IMR-90 (cell line): Measurements from ENCODE around the gene EPHA2. TPM values are rescaled to one million over a fixed set of nuclear protein-coding genes. Genes with fewer than 3 reads are reported as not detected.

Experiments used
- ATAC-seq: fragments of 200-7000 bp; cut with Tn5 transposase; 2 replicates; pipeline ENCODE4 v1.9.1; 2020; ENCODE audit warnings: low read depth, mild to moderate bottlenecking, moderate library complexity
- BruUV-seq: library from RNA; stranded (reverse); fragments of 400-500 nt; replicated peaks from 2 replicates; lab custom pipeline; 2021; lab: Mats Ljungman, UMichigan
- CTCF ChIA-PET: fragments of 300-600 bp; formaldehyde crosslinking; extraction: SDS; loops from one replicate; lab custom pipeline; 2021; ENCODE audit warnings: antibody characterized with exemption; lab: Yijun Ruan, JAX
- POLR2A ChIA-PET: fragments of 300-600 bp; sonication (Branson Sonifier 250); formaldehyde crosslinking; loops from one replicate; lab custom pipeline; 2022; ENCODE audit warnings: antibody characterized with exemption; ENCODE audit not compliant: unreplicated experiment; lab: Charles Lee
- DNase-seq: peaks from one replicate; pipeline ENCODE4 v3.0.0; 2013
- H2AFZ ChIP-seq: replicated peaks from 2 replicates; pipeline ENCODE3; 2013; ENCODE audit warnings: low read length, mild to moderate bottlenecking; ENCODE audit not compliant: poor library complexity
- H2AK5ac ChIP-seq: 2 replicates; pipeline ENCODE4 v1.6.1; 2013; ENCODE audit warnings: low read depth, low read length, inconsistent platforms
- H2AK9ac ChIP-seq: replicated peaks from 2 replicates; pipeline ENCODE3; 2013; ENCODE audit warnings: mild to moderate bottlenecking, low read depth, low read length, moderate library complexity; ENCODE audit not compliant: poor library complexity
- H2BK120ac ChIP-seq: 2 replicates; pipeline ENCODE4 v1.6.1; 2013; ENCODE audit warnings: low read depth, low read length, inconsistent platforms
- H2BK15ac ChIP-seq: 3 replicates; pipeline ENCODE4 v1.6.1; 2013; ENCODE audit warnings: low read depth, low read length, inconsistent platforms
- H2BK20ac ChIP-seq: 2 replicates; pipeline ENCODE4 v1.6.1; 2013; ENCODE audit warnings: low read depth, mild to moderate bottlenecking, inconsistent platforms, low read length, moderate library complexity
- H2BK5ac ChIP-seq: 2 replicates; pipeline ENCODE4 v1.6.1; 2013; ENCODE audit warnings: mild to moderate bottlenecking, low read depth, low read length, inconsistent platforms; ENCODE audit not compliant: poor library complexity, severe bottlenecking
- H3K14ac ChIP-seq: replicated peaks from 2 replicates; pipeline ENCODE4 v1.6.1; 2013; ENCODE audit warnings: low read depth, low read length, inconsistent platforms
- H3K18ac ChIP-seq: 2 replicates; pipeline ENCODE4 v1.6.1; 2013; ENCODE audit warnings: low read depth, low read length, control low read depth
- H3K23ac ChIP-seq: 2 replicates; pipeline ENCODE4 v1.6.1; 2013; ENCODE audit warnings: low read depth, low read length, inconsistent platforms
- H3K27ac ChIP-seq: 2 replicates; pipeline ENCODE4 v1.5.1; 2013; ENCODE audit warnings: mild to moderate bottlenecking, control low read depth, low read length; ENCODE audit not compliant: insufficient read depth
- H3K27me3 ChIP-seq: 2 replicates; pipeline ENCODE4 v1.6.1; 2013; ENCODE audit warnings: low read length; ENCODE audit not compliant: control insufficient read depth, insufficient read depth
- H3K36me3 ChIP-seq: 2 replicates; pipeline ENCODE4 v1.6.1; 2013; ENCODE audit warnings: low read length, mixed read lengths; ENCODE audit not compliant: control insufficient read depth, insufficient read depth
- H3K4ac ChIP-seq: 2 replicates; pipeline ENCODE4 v1.6.1; 2013; ENCODE audit warnings: low read depth, low read length, inconsistent platforms
- H3K4me1 ChIP-seq: 2 replicates; pipeline ENCODE4 v1.6.1; 2013; ENCODE audit warnings: low read length, mixed read lengths; ENCODE audit not compliant: control insufficient read depth, insufficient read depth
- H3K4me2 ChIP-seq: 2 replicates; pipeline ENCODE4 v1.6.1; 2013; ENCODE audit warnings: low read depth, mild to moderate bottlenecking, control low read depth, low read length, moderate library complexity
- H3K4me3 ChIP-seq: 2 replicates; pipeline ENCODE4 v1.5.1; 2013; ENCODE audit warnings: low read depth, mild to moderate bottlenecking, control low read depth, low read length, moderate library complexity; ENCODE audit not compliant: insufficient read depth
- H3K56ac ChIP-seq: 2 replicates; pipeline ENCODE4 v1.6.1; 2013; ENCODE audit warnings: low read length, inconsistent platforms; ENCODE audit not compliant: insufficient read depth; ENCODE audit errors: extremely low read depth
- H3K79me1 ChIP-seq, 2 experiments: 2 replicates each; pipeline ENCODE4 v1.6.1; 2013; ENCODE audit warnings: low read length in 2 of 2, inconsistent platforms in 1 of 2, low read depth in 1 of 2
- H3K9ac ChIP-seq: 2 replicates; pipeline ENCODE4 v1.6.1; 2013; ENCODE audit warnings: low read depth, low read length, control low read depth
- H3K9me1 ChIP-seq: 2 replicates; pipeline ENCODE4 v1.6.1; 2013; ENCODE audit warnings: low read length, inconsistent platforms; ENCODE audit not compliant: insufficient read depth
- H3K9me3 ChIP-seq: 2 replicates; pipeline ENCODE4 v1.6.1; 2013; ENCODE audit warnings: low read length; ENCODE audit not compliant: control insufficient read depth, insufficient read depth
- H4K20me1 ChIP-seq: 2 replicates; pipeline ENCODE4 v1.6.1; 2013; ENCODE audit warnings: low read length, inconsistent platforms; ENCODE audit not compliant: insufficient read depth
- H4K5ac ChIP-seq: 2 replicates; pipeline ENCODE4 v1.6.1; 2013; ENCODE audit warnings: mild to moderate bottlenecking, low read depth, low read length, control low read depth
- H4K8ac ChIP-seq, 2 experiments: 2 replicates each; pipeline ENCODE4 v1.6.1; 2013; ENCODE audit warnings: low read depth in 2 of 2, low read length in 2 of 2, control low read depth in 1 of 2, inconsistent platforms in 1 of 2
- H4K91ac ChIP-seq: 2 replicates; pipeline ENCODE4 v1.6.1; 2013; ENCODE audit warnings: low read depth, low read length, inconsistent platforms; ENCODE audit not compliant: insufficient read depth
- BHLHE40 ChIP-seq: fragments of 150-350 bp; IDR thresholded peaks from 2 replicates; pipeline ENCODE4 v1.6.1; 2016; ENCODE audit warnings: mild to moderate bottlenecking, low read depth, low read length
- FOS ChIP-seq: fragments of 150-350 bp; IDR thresholded peaks from 2 replicates; pipeline ENCODE4 v1.6.1; 2016; ENCODE audit warnings: low read depth, low read length
- MAFK ChIP-seq: IDR thresholded peaks from 2 replicates; pipeline ENCODE4 v1.6.1; 2012; ENCODE audit warnings: low read depth, low read length, improper control_type of control experiment
- NFE2L2 ChIP-seq: fragments of 150-350 bp; IDR thresholded peaks from 2 replicates; pipeline ENCODE4 v1.6.1; 2016; ENCODE audit warnings: low read depth, mild to moderate bottlenecking, low read length
- USF2 ChIP-seq: fragments of 150-350 bp; IDR thresholded peaks from 2 replicates; pipeline ENCODE4 v1.6.1; 2017; ENCODE audit warnings: mild to moderate bottlenecking, antibody characterized with exemption, low read length, low read depth
- whole genome bisulfite sequencing, 2 experiments: methylation state at CpG; one replicate each; pipeline versions ENCODE4 v1.1.5 to v1.1.7; 2013; ENCODE audit warnings: missing lambda C conversion rate in 2 of 2; ENCODE audit not compliant: insufficient read length in 1 of 2; ENCODE audit errors: extremely low coverage in 2 of 2; 5-methylcytosine and 5-hydroxymethylcytosine counted together
- dilution Hi-C: fragments of 300-500 bp; cut with HindIII; formaldehyde crosslinking; loops from one replicate; pipeline ENCODE4 v1.14.3; 2018; ENCODE audit warnings: low sequenced_read_pairs; ENCODE audit not compliant: unreplicated experiment
- in situ Hi-C: fragments of 300-500 bp; cut with MboI; formaldehyde crosslinking; loops from 3 replicates; pipeline ENCODE4 v1.14.3; 2019; ENCODE audit warnings: low sequenced_read_pairs, inconsistent platforms, mixed read lengths
- intact Hi-C: fragments of 100-400 bp; cut with micrococcal nuclease; formaldehyde crosslinking; loops from 2 replicates; pipeline ENCODE4 v1.10.0; 2022
- polyA plus RNA-seq, 3 experiments: library from polyadenylated mRNA; depleted of rRNA; stranded (reverse); fragments of >200 nt; gene quantifications; 2 replicates each; pipeline ENCODE4 v1.2.3, GENCODE V29; 2012; ENCODE audit warnings: low replicate concordance in 1 of 3
- total RNA-seq: library from RNA; depleted of rRNA; stranded (reverse); fragments of >200 nt; gene quantifications from 2 replicates; pipeline ENCODE4 v1.2.3, GENCODE V29; 2012

EPHA2 gene
- total and polyA plus RNA-seq, 2 of the 4 experiments (the other 2 are of a cell fraction): 24.0 to 72.6 TPM

DNA sequence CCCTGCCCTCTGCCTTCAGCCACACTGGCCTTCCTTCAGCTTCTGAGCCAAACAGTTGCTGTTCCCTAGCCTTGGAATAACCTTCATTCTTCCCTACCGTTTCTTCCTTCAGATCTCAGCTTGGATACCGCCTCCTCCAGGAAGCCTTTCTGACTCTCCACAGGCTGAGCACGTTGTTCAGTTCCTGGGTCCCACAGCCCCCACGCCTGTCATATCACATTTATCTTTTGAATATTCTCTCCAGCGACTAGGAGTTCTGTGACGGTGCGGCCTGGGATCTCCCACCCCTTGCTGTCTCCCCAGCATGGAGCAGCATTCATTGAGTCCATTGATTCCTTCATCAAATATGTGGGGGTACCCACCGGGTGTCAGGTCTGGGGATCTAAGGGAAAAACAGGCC lies 39.2 kb downstream of the EPHA2 start:
- Histone ChIP-seq H2BK20ac (no peak overlapping the region), H2AK5ac (0 out of 2 replicates have a peak overlapping the region, but pooled peaks have one; percentile 49), H2BK15ac (no peak overlapping the region), H3K18ac (no peak overlapping the region), H4K20me1 (peaks cover 3% of the 10 kb centered on the region; the same call in 1 of the 2 replicates), H2AFZ (no peak overlapping the region), H3K9me1 (peaks cover 4% of the 10 kb centered on the region), H3K4me1 (peaks cover 17% of the 10 kb centered on the region), H3K4ac (no peak overlapping the region), H3K56ac (no peak overlapping the region), H3K27ac (no peak overlapping the region), H3K79me1 (no peaks in the 10 kb centered on the region; a peak in 1 of 4 replicates), H2BK120ac (no peak overlapping the region), H3K4me2 (no peak overlapping the region), H3K9me3 (no peaks in the 10 kb centered on the region), H3K23ac (no peak overlapping the region), H3K36me3 (no peaks in the 10 kb centered on the region), H2BK5ac (no peak overlapping the region), H4K91ac (no peak overlapping the region), H3K4me3 (no peak overlapping the region), H3K9ac (no peak overlapping the region), H3K27me3 (no peaks in the 10 kb centered on the region), H3K14ac (no peak overlapping the region), H4K5ac (no peak overlapping the region), H2AK9ac (no peak overlapping the region), H4K8ac (no peak overlapping the region)
- ChIA-PET CTCF (no interaction called here), POLR2A (no interaction called here)
- no peak for TF ChIP-seq NFE2L2
- TF ChIP-seq USF2: no peak
- TF ChIP-seq MAFK: no peak
- TF ChIP-seq BHLHE40: no peak
- no peak for TF ChIP-seq FOS
- intact Hi-C loops (no loop called here), in situ Hi-C loops (no loop called here), dilution Hi-C loops (no loop called here)
- no peak for DNase-seq
- no peak for ATAC-seq
- BruUV-seq: no TSS peak
- WGBS, 2 experiments: 88% methylated on average over 2 of the region's 8 CpGs; no CpG with 5 or more reads in 1 of the 2 experiments
